ENCODE data around the gene KCNIP3. TPM values are rescaled to one million over a fixed set of nuclear protein-coding genes. Genes with fewer than 3 reads are reported as not detected.
A peak's percentile ranks its signal among the peaks of the same experiment; 100 is the strongest.

KCNIP3 gene
- total RNA-seq, 1 donor from 2014 or later: 3.9 TPM

GRCh38 chr2:95329401-95329800 is 32.3 kb downstream of the KCNIP3 start:
- no peak for DNase-seq (ENCODE audit: low read depth)
- no peak overlapping the region for H3K4me3 ChIP-seq (ENCODE audit: low read depth, low read length)
- no peak for TF ChIP-seq CTCF (conservative IDR thresholded peaks at IDR 0.05; ENCODE audit: low read depth, low read length)

- peak; percentile 49 for TF ChIP-seq CTCF (conservative IDR thresholded peaks at IDR 0.05; ENCODE audit: low read depth, low read length)
- no peak overlapping the region for H3K4me3 ChIP-seq (ENCODE audit: low read depth, low read length)
- DNase-seq (ENCODE audit: low read depth): no peak
Observed at GRCh38 chr2:95329891-95330793, 33.0 kb downstream of the KCNIP3 start.

GRCh38 chr2:95330794-95331338 is 33.7 kb downstream of the KCNIP3 start:
- H3K4me3 ChIP-seq (ENCODE audit: low read depth, low read length): no peak overlapping the region
- no peak for DNase-seq (ENCODE audit: low read depth)
- TF ChIP-seq CTCF (conservative IDR thresholded peaks at IDR 0.05; ENCODE audit: low read depth, low read length): no peak

GRCh38 chr2:95331606-95332005 is 34.5 kb downstream of the KCNIP3 start:
- H3K4me3 ChIP-seq (ENCODE audit: low read depth, low read length): no peak overlapping the region
- DNase-seq (ENCODE audit: low read depth): no peak
- no peak for TF ChIP-seq CTCF (conservative IDR thresholded peaks at IDR 0.05; ENCODE audit: low read depth, low read length)

GRCh38 chr2:95332036-95332435 is 34.9 kb downstream of the KCNIP3 start:
- no peak overlapping the region for H3K4me3 ChIP-seq (ENCODE audit: low read depth, low read length)
- no peak for TF ChIP-seq CTCF (conservative IDR thresholded peaks at IDR 0.05; ENCODE audit: low read depth, low read length)
- DNase-seq (ENCODE audit: low read depth): no peak

- H3K4me3 ChIP-seq (ENCODE audit: low read depth, low read length): no peak overlapping the region
- no peak for TF ChIP-seq CTCF (conservative IDR thresholded peaks at IDR 0.05; ENCODE audit: low read depth, low read length)
- no peak for DNase-seq (ENCODE audit: low read depth)
Observed at GRCh38 chr2:95333056-95333455, 35.9 kb downstream of the KCNIP3 start.

Data from epithelial cell of proximal tubule (primary cell).